Activated T-helper 1 cell treated with anti-CD3 and anti-CD28 coated beads, Interleukin-2, amount 50 U/mL, for 16 hours (primary cell): Measurements from ENCODE around the gene SLC22A2.

Source experiments
- DNase-seq, 2 donors: peaks; one replicate each; pipeline ENCODE4 v3.0.0-alpha.2; 2020; ENCODE audit warnings: low read depth in 1 of 2, low spot score in 1 of 2

Gene SLC22A2

GRCh38 chr6:160274871-160275510 lies 16.4 kb upstream of the SLC22A2 start:
- no peak for DNase-seq

- no peak for DNase-seq
Measured at GRCh38 chr6:160273750-160274149, 15.1 kb upstream of the SLC22A2 start.

GRCh38 chr6:160273196-160273595 lies 14.6 kb upstream of the SLC22A2 start:
- no peak for DNase-seq

GRCh38 chr6:160272707-160273106 lies 14.1 kb upstream of the SLC22A2 start:
- DNase-seq = no peak

GRCh38 chr6:160270347-160270746 lies 11.7 kb upstream of the SLC22A2 start:
- DNase-seq = no peak

- no peak for DNase-seq
Measured at GRCh38 chr6:160269771-160270170, 11.2 kb upstream of the SLC22A2 start.

GRCh38 chr6:160269023-160269521 lies 10.5 kb upstream of the SLC22A2 start:
- DNase-seq = no peak

- DNase-seq = no peak
Measured at GRCh38 chr6:160267102-160267501, 8.5 kb upstream of the SLC22A2 start.

- DNase-seq = no peak
Measured at GRCh38 chr6:160265869-160266476, 7.4 kb upstream of the SLC22A2 start.

GRCh38 chr6:160264061-160264612 lies 5.5 kb upstream of the SLC22A2 start:
- no peak for DNase-seq

- no peak for DNase-seq
Measured at GRCh38 chr6:160263196-160263939, 4.7 kb upstream of the SLC22A2 start.

- DNase-seq = no peak
Measured at GRCh38 chr6:160261991-160262680, 3.5 kb upstream of the SLC22A2 start.

GRCh38 chr6:160260803-160261450 lies 2.3 kb upstream of the SLC22A2 start:
- no peak for DNase-seq

- no peak for DNase-seq
Measured at GRCh38 chr6:160260367-160260766, 1.7 kb upstream of the SLC22A2 start.

- DNase-seq = no peak
Measured at GRCh38 chr6:160259598-160259997, 977 bp upstream of the SLC22A2 start.

GRCh38 chr6:160259143-160259425 lies 463 bp upstream of the SLC22A2 start:
- DNase-seq = no peak

- DNase-seq = no peak
Measured at GRCh38 chr6:160256445-160256844, 2.2 kb downstream of the SLC22A2 start.

GRCh38 chr6:160254467-160255312 lies 3.9 kb downstream of the SLC22A2 start:
- DNase-seq = no peak

- DNase-seq = no peak
Measured at GRCh38 chr6:160253714-160254113, 4.9 kb downstream of the SLC22A2 start.

- no peak for DNase-seq
Measured at GRCh38 chr6:160253292-160253691, 5.3 kb downstream of the SLC22A2 start.
